A549 (cell line): ENCODE data around the gene TSC22D3.

Source experiments
- BHLHE40 ChIP-seq: IDR thresholded peaks from 2 replicates; pipeline ENCODE4 v1.6.1; 2012; ENCODE audit warnings: low read depth, low read length, inconsistent platforms
- CHD2 ChIP-seq: fragments of 150-350 bp; IDR thresholded peaks from 2 replicates; pipeline ENCODE4 v1.6.1; 2014; ENCODE audit warnings: low read length; ENCODE audit not compliant: partially characterized antibody
- ESRRA ChIP-seq: fragments of 150-350 bp; IDR thresholded peaks from 2 replicates; pipeline ENCODE4 v1.6.1; 2014; ENCODE audit warnings: mild to moderate bottlenecking, low read length, borderline replicate concordance
- FOXS1 ChIP-seq: fragments of 250-450 bp; sonication (Bioruptor Pico); IDR thresholded peaks from 2 replicates; pipeline ENCODE4 v1.5.0; 2020; ENCODE audit warnings: mild to moderate bottlenecking, moderate library complexity
- MAX ChIP-seq: IDR thresholded peaks from 2 replicates; pipeline ENCODE4 v1.6.1; 2012
- RAD21 ChIP-seq, 2 experiments: fragments of >200 bp in 1 of 2; sonication (Bioruptor Twin) in 1 of 2; formaldehyde crosslinking in 1 of 2; IDR thresholded peaks in 1 of 2; conservative IDR thresholded peaks in 1 of 2; 2 replicates in 1 of 2; 3 replicates in 1 of 2; pipeline ENCODE4 v1.6.1; 2012 to 2018; ENCODE audit warnings: inconsistent platforms in 1 of 2
- RFX5 ChIP-seq: fragments of 450-650 bp; IDR thresholded peaks from 2 replicates; pipeline ENCODE4 v1.7.1; 2014; ENCODE audit warnings: antibody characterized with exemption, mild to moderate bottlenecking, moderate library complexity
- TF ChIP-seq, protein P1 (sequence below): fragments of >200 bp; sonication (Bioruptor Twin); formaldehyde crosslinking; IDR thresholded peaks from 3 replicates; pipeline ENCODE4 v1.5.1; 2016

DNA sequence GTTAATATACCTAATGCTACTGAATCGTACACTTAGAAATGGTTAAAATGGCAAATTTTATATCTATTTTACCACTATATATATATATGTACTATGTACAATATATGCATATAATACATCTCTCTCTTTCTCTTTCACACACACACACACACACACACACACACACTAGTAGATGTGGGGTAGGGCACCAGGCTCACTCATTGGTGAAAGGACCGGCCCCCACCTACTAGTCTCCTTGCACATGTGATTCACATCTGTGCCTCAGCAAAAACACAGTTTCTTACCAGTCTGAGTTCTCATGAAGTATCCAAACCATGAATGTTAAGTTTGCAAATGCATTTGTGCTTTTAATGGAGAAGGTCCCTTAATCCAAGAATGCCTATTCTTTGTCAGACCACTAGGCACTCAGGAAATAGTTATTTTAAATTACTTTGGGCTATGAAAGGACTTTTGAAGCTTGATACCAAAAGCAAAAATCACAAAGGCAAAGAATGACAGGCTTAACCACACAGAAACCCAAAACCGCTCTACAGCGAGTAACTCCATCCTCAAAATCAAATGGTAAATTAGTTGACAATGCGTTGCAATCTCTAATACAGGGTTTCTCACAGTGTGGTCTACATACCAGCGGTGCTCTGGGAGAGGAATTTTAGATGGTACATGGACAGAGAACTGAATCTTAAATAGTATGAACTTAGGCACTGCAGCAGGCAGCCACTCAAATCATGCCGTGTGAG, 5.8 kb downstream of the TSC22D3 start:
- TF ChIP-seq RFX5: no peak
- TF ChIP-seq, protein P1, sequence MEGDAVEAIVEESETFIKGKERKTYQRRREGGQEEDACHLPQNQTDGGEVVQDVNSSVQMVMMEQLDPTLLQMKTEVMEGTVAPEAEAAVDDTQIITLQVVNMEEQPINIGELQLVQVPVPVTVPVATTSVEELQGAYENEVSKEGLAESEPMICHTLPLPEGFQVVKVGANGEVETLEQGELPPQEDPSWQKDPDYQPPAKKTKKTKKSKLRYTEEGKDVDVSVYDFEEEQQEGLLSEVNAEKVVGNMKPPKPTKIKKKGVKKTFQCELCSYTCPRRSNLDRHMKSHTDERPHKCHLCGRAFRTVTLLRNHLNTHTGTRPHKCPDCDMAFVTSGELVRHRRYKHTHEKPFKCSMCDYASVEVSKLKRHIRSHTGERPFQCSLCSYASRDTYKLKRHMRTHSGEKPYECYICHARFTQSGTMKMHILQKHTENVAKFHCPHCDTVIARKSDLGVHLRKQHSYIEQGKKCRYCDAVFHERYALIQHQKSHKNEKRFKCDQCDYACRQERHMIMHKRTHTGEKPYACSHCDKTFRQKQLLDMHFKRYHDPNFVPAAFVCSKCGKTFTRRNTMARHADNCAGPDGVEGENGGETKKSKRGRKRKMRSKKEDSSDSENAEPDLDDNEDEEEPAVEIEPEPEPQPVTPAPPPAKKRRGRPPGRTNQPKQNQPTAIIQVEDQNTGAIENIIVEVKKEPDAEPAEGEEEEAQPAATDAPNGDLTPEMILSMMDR: no peak
- no peak for TF ChIP-seq BHLHE40
- TF ChIP-seq RAD21 (conservative IDR thresholded peaks at IDR 0.05 in 1 of 2, IDR thresholded peaks at IDR 0.05 in 1 of 2): no peak
- no peak for TF ChIP-seq FOXS1
- TF ChIP-seq ESRRA: no peak
- no peak for TF ChIP-seq MAX
- TF ChIP-seq CHD2: no peak
